WTC11 (cell line): ENCODE data around the gene TET1.

ENCODE experiments used
- ATF1 ChIP-seq: sonication (generic); formaldehyde crosslinking; IDR thresholded peaks from 2 replicates; pipeline ENCODE4 v1.8.1; 2023; ENCODE audit warnings: mild to moderate bottlenecking, moderate library complexity, missing genetic modification reagents
- CTCF ChIP-seq: fragments of 200-600 bp; IDR thresholded peaks from 2 replicates; pipeline ENCODE4 v1.8.0; 2022; ENCODE audit warnings: antibody characterized with exemption
- ZNF232 ChIP-seq: sonication (generic); formaldehyde crosslinking; IDR thresholded peaks from 2 replicates; pipeline ENCODE4 v1.8.0; 2022; ENCODE audit warnings: mild to moderate bottlenecking, missing genetic modification reagents

- TF ChIP-seq CTCF (no peak), ATF1 (CRISPR knock-in tag) (no peak), ZNF232 (CRISPR knock-in tag) (no peak)
Measured at GRCh38 chr10:68517188-68517587, 42.9 kb upstream of the TET1 start.
